Right lobe of liver (tissue), 4 donors: ENCODE measurements around the gene TBCEL.

Experiments
- POLR2A ChIP-seq: fragments of 450-650 bp; IDR thresholded peaks from one replicate; pipeline ENCODE4 v1.6.1; 2017; ENCODE audit warnings: antibody characterized with exemption, mild to moderate bottlenecking
- TF ChIP-seq, protein P1 (sequence below), 4 donors: fragments of 200-600 bp in 3 of 4; fragments of 450-650 bp in 1 of 4; IDR thresholded peaks; one replicate each; pipeline versions ENCODE4 v1.5.1 to v1.8.0; 2016 to 2022; ENCODE audit warnings: antibody characterized with exemption in 4 of 4, mild to moderate bottlenecking in 2 of 4
- donor health status: DM: no; HTN: no; CAD: no.
- donor health status: DM: no; HTN: no; CAD: no.
- donor health status: DM: no; HTN: yes; CAD: no.

DNA sequence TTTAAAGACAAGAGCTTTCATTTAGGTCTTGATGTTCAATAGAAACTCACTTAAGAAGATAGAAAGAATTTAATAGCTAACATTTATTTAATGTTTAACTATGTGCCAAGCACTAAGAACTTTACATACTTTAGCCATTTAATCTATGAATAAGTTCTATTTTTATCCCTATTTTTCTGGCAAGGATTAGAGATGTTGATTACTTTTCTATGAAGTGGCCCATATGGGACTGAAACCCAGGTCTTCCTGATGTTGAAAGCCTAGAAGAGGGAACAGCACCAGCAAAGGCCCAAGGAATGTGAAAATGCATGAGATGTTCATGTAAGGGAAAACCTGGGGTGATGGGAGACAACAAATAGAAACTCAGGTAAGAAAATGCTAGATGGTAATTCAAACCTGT is 15.4 kb upstream of the TBCEL start:
- TF ChIP-seq, protein P1, sequence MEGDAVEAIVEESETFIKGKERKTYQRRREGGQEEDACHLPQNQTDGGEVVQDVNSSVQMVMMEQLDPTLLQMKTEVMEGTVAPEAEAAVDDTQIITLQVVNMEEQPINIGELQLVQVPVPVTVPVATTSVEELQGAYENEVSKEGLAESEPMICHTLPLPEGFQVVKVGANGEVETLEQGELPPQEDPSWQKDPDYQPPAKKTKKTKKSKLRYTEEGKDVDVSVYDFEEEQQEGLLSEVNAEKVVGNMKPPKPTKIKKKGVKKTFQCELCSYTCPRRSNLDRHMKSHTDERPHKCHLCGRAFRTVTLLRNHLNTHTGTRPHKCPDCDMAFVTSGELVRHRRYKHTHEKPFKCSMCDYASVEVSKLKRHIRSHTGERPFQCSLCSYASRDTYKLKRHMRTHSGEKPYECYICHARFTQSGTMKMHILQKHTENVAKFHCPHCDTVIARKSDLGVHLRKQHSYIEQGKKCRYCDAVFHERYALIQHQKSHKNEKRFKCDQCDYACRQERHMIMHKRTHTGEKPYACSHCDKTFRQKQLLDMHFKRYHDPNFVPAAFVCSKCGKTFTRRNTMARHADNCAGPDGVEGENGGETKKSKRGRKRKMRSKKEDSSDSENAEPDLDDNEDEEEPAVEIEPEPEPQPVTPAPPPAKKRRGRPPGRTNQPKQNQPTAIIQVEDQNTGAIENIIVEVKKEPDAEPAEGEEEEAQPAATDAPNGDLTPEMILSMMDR (IDR thresholded peaks at IDR 0.05), result no peak
- no peak for TF ChIP-seq POLR2A
